HepG2 (cell line): Measurements from ENCODE around the gene CCSER2.

Source experiments
- ZSCAN12 ChIP-seq: sonication (generic); formaldehyde crosslinking; IDR thresholded peaks from 2 replicates; pipeline ENCODE4 v1.9.0; 2021; ENCODE audit warnings: mild to moderate bottlenecking, missing genetic modification reagents
- TF ChIP-seq, protein P1 (sequence below): sonication (generic); formaldehyde crosslinking; IDR thresholded peaks from 2 replicates; pipeline ENCODE4 v1.8.1; 2023; ENCODE audit warnings: mild to moderate bottlenecking, missing genetic modification reagents, borderline replicate concordance
- TF ChIP-seq, protein P2 (sequence below): sonication (generic); formaldehyde crosslinking; IDR thresholded peaks from 2 replicates; pipeline ENCODE4 v1.5.0; 2020; ENCODE audit warnings: mild to moderate bottlenecking, missing genetic modification reagents, moderate library complexity
- TF ChIP-seq, protein P3 (sequence below): sonication (generic); formaldehyde crosslinking; IDR thresholded peaks from 2 replicates; pipeline ENCODE4 v1.8.1; 2022; ENCODE audit warnings: mild to moderate bottlenecking, missing genetic modification reagents

DNA sequence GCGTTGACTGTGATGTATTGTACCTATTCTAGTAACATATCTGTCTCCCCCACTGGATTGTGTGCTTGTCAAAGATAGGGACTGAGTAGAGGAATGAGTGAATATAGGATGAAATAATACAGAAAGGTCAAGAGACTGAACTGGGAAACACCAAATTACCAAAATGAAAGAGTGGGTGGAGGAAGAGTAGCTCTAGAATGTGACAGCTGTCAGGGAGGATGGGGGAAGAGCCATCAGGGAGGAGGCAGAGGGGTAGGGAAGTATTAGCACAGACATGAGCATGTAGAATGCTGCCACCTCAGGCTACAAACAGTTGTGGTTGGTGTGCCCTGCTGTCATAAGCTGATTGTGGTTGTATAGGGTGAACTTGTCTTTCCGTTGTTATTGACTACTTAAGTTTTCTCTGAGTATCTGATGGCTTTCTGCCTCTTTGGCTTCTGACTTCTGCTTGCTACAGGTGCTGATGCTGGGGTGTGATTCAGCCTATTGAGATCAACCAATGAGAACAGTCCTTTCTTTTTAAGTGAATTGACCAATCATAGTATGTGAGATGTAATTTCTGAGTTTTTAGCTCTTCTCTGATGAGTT, 5.6 kb downstream of the CCSER2 start:
- no peak for TF ChIP-seq ZSCAN12 (CRISPR knock-in tag)
- TF ChIP-seq, protein P1, sequence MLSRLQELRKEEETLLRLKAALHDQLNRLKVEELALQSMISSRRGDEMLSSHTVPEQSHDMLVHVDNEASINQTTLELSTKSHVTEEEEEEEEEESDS (CRISPR knock-in tag) = no peak
- TF ChIP-seq, protein P2, sequence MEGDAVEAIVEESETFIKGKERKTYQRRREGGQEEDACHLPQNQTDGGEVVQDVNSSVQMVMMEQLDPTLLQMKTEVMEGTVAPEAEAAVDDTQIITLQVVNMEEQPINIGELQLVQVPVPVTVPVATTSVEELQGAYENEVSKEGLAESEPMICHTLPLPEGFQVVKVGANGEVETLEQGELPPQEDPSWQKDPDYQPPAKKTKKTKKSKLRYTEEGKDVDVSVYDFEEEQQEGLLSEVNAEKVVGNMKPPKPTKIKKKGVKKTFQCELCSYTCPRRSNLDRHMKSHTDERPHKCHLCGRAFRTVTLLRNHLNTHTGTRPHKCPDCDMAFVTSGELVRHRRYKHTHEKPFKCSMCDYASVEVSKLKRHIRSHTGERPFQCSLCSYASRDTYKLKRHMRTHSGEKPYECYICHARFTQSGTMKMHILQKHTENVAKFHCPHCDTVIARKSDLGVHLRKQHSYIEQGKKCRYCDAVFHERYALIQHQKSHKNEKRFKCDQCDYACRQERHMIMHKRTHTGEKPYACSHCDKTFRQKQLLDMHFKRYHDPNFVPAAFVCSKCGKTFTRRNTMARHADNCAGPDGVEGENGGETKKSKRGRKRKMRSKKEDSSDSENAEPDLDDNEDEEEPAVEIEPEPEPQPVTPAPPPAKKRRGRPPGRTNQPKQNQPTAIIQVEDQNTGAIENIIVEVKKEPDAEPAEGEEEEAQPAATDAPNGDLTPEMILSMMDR (CRISPR knock-in tag) = no peak
- TF ChIP-seq, protein P3, sequence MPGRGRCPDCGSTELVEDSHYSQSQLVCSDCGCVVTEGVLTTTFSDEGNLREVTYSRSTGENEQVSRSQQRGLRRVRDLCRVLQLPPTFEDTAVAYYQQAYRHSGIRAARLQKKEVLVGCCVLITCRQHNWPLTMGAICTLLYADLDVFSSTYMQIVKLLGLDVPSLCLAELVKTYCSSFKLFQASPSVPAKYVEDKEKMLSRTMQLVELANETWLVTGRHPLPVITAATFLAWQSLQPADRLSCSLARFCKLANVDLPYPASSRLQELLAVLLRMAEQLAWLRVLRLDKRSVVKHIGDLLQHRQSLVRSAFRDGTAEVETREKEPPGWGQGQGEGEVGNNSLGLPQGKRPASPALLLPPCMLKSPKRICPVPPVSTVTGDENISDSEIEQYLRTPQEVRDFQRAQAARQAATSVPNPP (CRISPR knock-in tag) = no peak
